GM18526 (cell line): ENCODE measurements around the gene TUBB4B.

Experiments
- POLR2A ChIP-seq: IDR thresholded peaks from 3 replicates; pipeline ENCODE4 v1.6.1; 2011; ENCODE audit not compliant: insufficient read length; ENCODE audit errors: extremely low read depth

The TUBB4B gene

DNA sequence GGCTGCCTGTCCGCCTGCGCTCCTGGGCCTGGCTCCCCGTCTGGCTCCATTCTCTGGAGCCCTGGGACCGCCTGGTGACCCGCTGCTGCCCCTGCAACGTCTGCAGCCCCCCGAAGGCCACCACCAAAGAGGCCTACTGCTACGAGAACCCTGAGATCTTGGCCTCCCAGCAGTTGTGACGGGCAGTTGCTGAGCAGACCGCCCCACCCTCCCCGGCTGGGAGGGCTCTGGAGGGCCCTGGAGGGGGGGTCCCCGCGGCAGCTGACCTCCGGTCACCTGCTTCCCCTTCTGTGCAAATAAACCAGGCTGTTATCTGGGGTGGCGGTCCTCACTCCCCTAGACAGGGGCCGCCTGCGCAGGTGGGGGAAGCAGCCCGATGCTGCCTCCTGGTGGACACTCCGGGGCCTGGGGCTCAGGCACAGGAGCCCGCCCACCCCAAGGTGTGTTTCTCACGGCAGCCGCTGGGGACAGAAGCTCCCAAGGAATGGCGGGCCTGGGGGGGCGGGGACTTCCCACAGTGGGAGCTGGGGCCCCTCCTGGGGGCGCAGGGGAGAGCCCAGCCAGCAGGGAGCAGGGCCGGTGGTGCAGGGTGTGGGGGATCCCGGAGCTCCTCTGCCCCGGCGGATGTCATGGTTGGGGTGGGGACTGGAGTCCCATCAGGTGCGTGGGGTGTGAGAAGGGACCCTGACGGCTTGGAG lies 4.7 kb upstream of the TUBB4B start:
- peak; percentile 29 for TF ChIP-seq POLR2A

- TF ChIP-seq POLR2A = no peak
These were observed 4.1 kb upstream of the TUBB4B start for GRCh38 chr9:137236936-137237421.

DNA sequence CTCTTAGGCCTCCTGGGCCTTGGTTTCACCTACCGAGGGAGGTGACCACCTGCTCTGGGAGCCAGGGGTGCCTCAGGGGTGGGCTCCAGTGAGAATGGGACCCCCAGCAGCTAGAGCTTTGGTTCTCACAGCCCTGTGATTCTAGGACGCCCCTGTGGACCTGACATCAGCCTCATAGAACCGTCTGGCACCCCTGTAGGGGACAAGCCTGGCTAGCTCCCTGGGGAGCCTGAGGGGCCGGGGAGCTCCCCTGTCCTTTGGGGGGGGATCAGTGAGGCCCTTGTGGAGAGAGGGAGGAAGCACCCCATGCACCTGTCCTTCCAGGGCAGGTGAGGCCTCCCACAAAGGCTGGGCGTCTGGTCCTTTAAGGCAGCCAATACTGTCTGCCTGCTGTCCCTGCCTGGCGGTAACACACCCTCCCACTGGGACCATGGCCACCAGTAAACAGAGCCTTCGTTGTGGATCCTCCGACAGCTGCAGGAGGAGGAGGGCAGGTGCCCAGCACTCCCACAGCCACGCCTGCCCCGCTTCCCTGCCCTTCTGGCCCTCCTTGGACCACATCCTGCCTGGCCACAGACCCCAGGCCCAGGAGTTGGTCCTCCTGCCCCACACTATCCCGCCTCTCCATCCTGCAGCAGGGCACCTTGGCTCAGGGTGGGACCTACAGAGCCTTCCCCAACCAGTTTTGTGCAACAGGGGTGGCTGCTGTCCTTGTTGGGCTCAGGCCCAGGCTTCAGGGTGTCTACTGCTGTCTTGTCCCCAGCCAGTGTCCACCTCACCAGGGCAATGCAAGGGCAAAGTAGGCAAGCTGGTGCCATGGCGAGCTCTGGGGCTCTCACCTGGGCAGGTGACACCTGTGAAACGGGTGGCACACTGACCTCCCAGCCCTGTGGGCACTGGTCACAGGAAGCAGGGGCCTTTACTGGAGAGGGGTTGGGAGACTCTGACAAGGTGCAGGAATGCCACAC lies 3.0 kb upstream of the TUBB4B start:
- no peak for TF ChIP-seq POLR2A

GRCh38 chr9:137240318-137240840 lies 708 bp upstream of the TUBB4B start:
- peak; percentile 69 for TF ChIP-seq POLR2A

DNA sequence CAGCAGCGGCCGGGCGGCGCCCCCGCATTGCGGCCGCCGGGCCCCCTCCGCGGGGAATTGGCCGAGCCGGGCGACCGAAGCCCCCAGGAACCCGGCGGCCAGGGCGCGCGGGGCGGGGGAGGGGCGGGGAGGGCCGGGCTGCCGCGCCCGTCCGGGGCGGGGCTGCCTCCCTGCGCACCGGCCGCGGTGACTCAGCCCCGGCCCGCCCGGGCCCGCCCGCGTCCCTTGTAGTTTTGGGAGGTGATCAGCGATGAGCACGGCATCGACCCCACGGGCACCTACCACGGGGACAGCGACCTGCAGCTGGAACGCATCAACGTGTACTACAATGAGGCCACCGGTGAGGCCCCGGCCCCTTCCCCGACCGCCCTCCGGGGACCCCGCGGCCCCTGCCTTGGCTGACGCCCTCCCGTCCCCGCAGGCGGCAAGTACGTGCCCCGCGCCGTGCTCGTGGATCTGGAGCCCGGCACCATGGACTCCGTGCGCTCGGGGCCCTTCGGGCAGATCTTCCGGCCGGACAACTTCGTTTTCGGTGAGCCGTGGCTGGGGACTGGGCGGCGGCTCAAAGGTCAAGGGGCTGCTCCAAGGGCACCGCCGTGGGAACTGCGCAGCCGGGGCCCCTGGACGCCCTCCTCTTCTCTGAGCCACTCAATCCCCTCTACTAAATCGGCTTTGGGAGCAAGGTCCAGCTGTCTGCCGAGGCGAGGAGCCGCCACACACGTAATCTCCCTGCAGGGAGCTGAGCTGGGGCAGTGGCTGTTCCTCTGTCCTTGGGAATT lies 592 bp downstream of the TUBB4B start:
- no peak for TF ChIP-seq POLR2A

GRCh38 chr9:137242269-137243203 lies 1.4 kb downstream of the TUBB4B start:
- TF ChIP-seq POLR2A = no peak

DNA sequence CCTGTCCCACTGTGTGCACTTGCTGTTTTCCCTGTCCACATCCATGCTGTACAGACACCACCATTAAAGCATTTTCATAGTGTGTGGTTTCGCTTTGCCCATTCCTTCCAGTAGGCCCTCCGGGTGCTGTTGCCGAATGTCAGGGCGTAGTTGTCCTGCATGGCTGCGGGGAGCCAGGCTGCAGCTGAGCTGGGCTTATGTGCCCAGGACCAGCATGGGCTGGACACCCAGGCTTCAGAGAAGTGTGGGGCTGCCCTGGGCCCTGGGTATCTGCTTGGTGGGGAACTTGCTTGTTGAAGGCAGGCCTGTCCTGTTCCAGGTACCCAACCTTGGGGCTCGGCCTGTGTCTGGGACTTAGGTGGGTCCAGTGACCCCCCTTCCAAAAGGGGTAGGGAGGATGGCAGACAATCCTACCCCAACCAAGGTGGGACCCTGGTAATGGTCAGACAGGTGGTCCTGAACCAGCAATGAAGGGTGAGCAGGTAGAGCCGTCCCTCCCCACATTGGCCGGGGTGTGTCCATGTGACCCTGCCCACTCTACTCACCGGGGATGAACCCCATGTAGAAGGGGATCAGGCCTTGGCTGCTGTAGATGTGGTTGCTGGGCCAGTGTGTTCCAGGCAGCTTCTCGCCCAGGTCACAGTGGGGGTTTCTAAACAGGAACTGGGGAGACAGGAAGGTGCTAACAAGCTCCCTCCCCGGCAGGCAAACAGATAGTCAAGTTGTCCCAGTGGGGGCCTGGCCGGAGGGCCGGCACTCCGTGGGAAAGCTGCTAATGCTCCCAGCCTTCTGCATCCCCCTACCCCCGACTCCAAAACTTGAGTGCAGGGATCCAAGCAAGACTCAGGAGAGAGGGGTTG lies 2.8 kb downstream of the TUBB4B start:
- TF ChIP-seq POLR2A = peak; percentile 19

DNA sequence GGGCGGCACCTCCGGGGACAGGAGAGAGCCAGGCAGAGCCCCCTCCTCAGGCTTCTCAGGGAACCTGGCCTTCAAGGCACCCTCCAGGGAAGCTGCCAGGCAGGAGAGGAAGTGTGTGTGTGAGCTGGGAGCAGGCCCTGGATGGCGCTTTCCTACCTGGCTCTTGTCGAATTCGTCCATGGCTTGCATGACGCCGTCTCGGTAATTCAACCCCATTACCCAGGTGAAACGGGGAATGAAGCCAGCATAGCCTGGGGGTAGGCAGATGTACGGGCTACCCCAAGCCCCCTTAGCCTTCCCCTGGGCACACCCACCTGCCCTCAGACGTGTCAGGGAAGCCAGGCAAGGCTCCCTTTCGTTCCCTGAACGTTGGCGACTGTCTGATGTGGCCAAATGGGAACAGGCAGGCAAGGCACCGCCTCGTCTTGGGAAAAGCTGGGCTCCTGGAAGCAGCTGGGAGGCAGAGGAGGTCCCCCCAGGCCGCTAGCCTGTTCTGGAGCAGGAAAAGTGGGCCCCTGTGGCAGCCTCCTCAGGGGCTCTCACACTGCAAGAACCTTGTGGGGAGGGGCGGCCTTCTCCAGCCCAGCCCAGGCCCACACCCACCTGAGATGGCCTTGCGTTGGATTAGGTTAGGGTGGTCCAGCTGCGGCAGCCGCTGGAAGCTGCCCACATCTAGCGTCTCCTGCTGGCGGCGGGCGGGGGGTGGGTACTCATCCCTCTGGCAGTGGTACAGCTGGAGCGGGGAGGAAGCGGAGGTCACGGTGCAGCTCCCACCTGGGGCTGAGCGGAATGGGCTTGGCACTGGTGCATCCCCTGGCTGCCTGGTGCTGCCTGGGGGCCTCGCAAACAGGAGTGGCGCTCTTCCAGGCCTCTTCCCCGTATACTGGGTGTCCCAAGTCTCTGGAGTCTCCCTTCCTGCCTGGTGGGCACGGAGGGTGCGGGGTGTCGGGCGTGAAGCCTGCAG lies 3.7 kb downstream of the TUBB4B start:
- TF ChIP-seq POLR2A = no peak

GRCh38 chr9:137245450-137246421 lies 4.6 kb downstream of the TUBB4B start:
- no peak for TF ChIP-seq POLR2A

- no peak for TF ChIP-seq POLR2A
These were observed 6.2 kb downstream of the TUBB4B start for GRCh38 chr9:137247135-137247915.
